Osteocyte (in vitro differentiated cells): Measurements from ENCODE around the gene HSD11B1. TPM values are rescaled to one million over a fixed set of nuclear protein-coding genes. Genes with fewer than 3 reads are reported as not detected.
"Not testable (repeated sequence)": the region's sequence is repeated elsewhere in the genome, so short reads cannot be mapped to it uniquely, and the experiment has no call there.

Experiments used
- DNase-seq: peaks from one replicate; pipeline ENCODE4 v3.0.0; 2021; ENCODE audit warnings: mixed read lengths; ENCODE audit not compliant: unreplicated experiment; ENCODE audit errors: extremely low spot score
- H3K27ac Mint-ChIP-seq: one replicate; pipeline ENCODE4 v1.8.0; 2021; ENCODE audit warnings: mild to moderate bottlenecking, mixed read lengths; ENCODE audit not compliant: unreplicated experiment
- H3K27me3 Mint-ChIP-seq: one replicate; pipeline ENCODE4 v1.8.0; 2021; ENCODE audit warnings: mixed read lengths; ENCODE audit not compliant: unreplicated experiment
- H3K36me3 Mint-ChIP-seq: one replicate; pipeline ENCODE4 v1.8.0; 2021; ENCODE audit warnings: mixed read lengths; ENCODE audit not compliant: unreplicated experiment
- H3K4me1 Mint-ChIP-seq: one replicate; pipeline ENCODE4 v1.8.0; 2021; ENCODE audit warnings: mixed read lengths; ENCODE audit not compliant: unreplicated experiment
- H3K4me3 Mint-ChIP-seq: one replicate; pipeline ENCODE4 v1.8.0; 2021; ENCODE audit warnings: mild to moderate bottlenecking, moderate library complexity, mixed read lengths; ENCODE audit not compliant: unreplicated experiment
- H3K9me3 Mint-ChIP-seq: one replicate; pipeline ENCODE4 v1.8.0; 2021; ENCODE audit warnings: mixed read lengths; ENCODE audit not compliant: unreplicated experiment
- total RNA-seq: library from RNA; stranded (reverse); gene quantifications from 2 replicates; pipeline ENCODE4 v1.2.1, GENCODE V29; 2021
- TF ChIP-seq, protein P1 (sequence below): fragments of 200-600 bp; sonication (generic); IDR thresholded peaks from 2 replicates; pipeline ENCODE4 v1.5.0; 2021; ENCODE audit warnings: antibody characterized with exemption, mild to moderate bottlenecking, moderate library complexity

HSD11B1 gene
- total RNA-seq, 1 donor from 2014 or later = not detected

DNA sequence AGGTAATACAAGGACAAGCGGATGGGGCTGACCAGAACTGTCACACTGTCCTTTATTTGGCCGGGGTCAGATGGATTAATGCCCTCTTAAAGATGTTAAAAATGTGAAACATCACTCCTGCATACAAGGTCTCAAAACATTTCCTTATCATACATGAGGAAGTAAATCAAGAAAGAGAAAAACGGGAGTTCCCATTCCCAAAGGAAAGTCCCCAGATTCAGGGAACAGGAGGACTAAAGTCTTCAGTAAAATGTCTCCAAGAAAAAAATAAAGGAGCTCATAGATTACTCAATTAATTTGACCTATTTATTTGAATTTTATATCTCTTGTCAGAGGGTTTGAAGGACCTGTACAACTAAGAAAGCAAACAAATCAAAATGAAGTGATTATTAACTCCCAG, 13.4 kb upstream of the HSD11B1 start:
- no peaks in the 10 kb centered on the region for H3K9me3 Mint-ChIP-seq
- no peak overlapping the region for H3K4me3 Mint-ChIP-seq
- TF ChIP-seq, protein P1, sequence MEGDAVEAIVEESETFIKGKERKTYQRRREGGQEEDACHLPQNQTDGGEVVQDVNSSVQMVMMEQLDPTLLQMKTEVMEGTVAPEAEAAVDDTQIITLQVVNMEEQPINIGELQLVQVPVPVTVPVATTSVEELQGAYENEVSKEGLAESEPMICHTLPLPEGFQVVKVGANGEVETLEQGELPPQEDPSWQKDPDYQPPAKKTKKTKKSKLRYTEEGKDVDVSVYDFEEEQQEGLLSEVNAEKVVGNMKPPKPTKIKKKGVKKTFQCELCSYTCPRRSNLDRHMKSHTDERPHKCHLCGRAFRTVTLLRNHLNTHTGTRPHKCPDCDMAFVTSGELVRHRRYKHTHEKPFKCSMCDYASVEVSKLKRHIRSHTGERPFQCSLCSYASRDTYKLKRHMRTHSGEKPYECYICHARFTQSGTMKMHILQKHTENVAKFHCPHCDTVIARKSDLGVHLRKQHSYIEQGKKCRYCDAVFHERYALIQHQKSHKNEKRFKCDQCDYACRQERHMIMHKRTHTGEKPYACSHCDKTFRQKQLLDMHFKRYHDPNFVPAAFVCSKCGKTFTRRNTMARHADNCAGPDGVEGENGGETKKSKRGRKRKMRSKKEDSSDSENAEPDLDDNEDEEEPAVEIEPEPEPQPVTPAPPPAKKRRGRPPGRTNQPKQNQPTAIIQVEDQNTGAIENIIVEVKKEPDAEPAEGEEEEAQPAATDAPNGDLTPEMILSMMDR = no peak
- no peak for DNase-seq
- H3K27me3 Mint-ChIP-seq = peaks cover 65% of the 10 kb centered on the region
- no peak overlapping the region for H3K27ac Mint-ChIP-seq
- no peaks in the 10 kb centered on the region for H3K36me3 Mint-ChIP-seq
- H3K4me1 Mint-ChIP-seq = peaks cover 5% of the 10 kb centered on the region

DNA sequence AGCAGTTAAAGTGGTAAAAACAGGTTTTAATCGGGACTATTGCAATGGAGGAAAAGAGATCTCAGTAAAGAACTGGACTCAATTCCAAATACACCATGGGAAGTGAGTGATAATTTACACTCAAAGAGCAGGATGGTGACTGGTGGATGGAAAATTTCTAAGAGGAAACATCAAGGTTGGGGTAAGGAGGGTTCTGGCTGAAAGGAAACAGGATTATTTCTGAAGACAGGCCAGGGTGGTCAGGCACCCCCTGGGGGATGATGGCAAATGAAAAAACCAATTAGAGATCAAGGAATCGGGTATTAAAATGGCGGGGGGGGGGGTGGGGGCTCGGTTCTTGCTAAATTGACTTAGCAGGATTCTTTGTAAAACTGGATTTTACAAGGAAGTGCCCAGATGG, 12.3 kb upstream of the HSD11B1 start:
- Mint-ChIP-seq H3K4me3 (no peak overlapping the region), H3K36me3 (no peaks in the 10 kb centered on the region), H3K9me3 (no peaks in the 10 kb centered on the region), H3K4me1 (peaks cover 5% of the 10 kb centered on the region), H3K27me3 (peaks cover 66% of the 10 kb centered on the region), H3K27ac (no peak overlapping the region)
- no peak for DNase-seq
- TF ChIP-seq, protein P1 = no peak

DNA sequence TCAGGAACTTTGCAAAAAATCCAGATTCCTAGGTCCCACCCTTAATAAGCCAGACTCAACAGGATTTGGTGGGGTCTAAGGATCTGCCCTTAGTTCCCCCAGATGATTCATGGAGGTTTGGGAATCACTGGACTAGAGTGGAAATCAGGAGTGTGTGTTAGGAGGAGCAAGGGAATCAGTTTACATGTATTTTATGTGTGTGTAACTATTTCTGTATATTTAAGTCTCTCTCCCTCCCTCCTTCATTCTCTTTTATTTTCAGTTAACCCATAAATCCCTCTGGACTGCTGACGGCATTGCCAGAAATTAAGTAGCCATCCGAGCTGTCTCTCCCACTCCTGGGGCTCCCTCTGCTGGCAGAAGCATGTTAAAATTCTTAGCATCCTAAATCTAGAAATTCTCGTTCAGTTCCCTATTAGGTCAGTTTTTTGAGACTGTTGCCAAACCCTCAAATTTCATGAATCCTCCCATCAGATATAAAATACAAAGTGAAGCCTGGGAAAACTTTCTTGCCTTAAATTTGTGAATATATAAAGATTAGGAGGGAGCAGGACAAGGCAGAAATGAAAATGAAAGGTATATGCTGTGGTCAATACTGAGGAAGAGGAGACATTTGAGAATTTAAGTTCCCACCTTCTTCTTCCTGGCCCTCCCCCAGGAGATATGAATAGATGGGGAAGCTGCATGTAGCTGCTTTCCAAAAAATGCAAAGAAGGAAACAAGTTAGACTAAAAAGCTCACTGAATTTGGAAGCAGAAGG, 11.7 kb upstream of the HSD11B1 start:
- H3K4me1 Mint-ChIP-seq = peaks cover 5% of the 10 kb centered on the region
- peak; percentile 89 for DNase-seq
- TF ChIP-seq, protein P1 = peak; percentile 93
- H3K36me3 Mint-ChIP-seq = no peaks in the 10 kb centered on the region
- no peaks in the 10 kb centered on the region for H3K9me3 Mint-ChIP-seq
- peaks cover 61% of the 10 kb centered on the region for H3K27me3 Mint-ChIP-seq
- no peak overlapping the region for H3K4me3 Mint-ChIP-seq
- no peak overlapping the region for H3K27ac Mint-ChIP-seq

DNA sequence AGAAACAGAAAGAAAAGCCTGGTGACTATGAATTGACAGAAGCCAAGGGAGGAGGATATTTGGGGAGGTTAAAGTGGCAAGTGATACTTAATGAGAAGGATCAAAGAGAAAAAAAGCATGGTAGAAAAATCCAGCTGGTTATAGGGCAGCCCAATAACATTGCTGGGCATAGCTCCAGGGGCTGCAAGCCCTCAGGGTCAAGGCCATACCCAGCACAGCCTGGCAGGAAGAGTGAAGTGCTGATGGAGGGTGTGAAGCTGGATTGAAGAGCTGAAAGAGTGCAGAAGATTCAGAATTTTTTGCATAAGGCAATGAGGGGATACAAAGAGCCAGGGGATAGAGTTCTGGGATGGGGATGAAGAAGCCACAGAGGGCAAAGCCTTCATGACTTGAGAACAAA, 8.0 kb upstream of the HSD11B1 start:
- Mint-ChIP-seq H3K27ac (no peak overlapping the region), H3K9me3 (no peaks in the 10 kb centered on the region), H3K4me3 (no peak overlapping the region), H3K36me3 (no peaks in the 10 kb centered on the region), H3K4me1 (peaks cover 3% of the 10 kb centered on the region), H3K27me3 (peaks cover 70% of the 10 kb centered on the region)
- DNase-seq = no peak
- TF ChIP-seq, protein P1 = no peak

DNA sequence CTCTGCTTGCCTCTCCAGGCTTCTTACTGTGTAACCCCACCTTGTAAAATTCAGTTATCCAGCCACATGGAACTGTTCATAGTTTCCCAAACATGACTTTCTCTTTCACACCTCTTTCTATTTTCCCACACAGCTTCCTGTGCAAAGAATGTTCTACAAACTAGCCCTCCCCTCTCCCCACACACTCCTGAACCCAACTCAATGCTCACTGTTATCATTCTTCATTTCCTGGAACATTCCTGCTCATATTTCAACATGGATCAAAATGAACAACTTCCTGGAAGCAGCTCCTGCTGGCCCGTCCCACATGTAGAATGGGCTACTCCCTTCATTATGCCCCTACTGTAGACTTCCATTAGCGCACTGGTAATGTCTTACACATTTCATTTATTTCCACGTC, 7.5 kb upstream of the HSD11B1 start:
- Mint-ChIP-seq H3K4me1 (peaks cover 3% of the 10 kb centered on the region), H3K27ac (no peak overlapping the region), H3K27me3 (peaks cover 74% of the 10 kb centered on the region), H3K4me3 (no peak overlapping the region), H3K9me3 (no peaks in the 10 kb centered on the region), H3K36me3 (no peaks in the 10 kb centered on the region)
- DNase-seq = no peak
- TF ChIP-seq, protein P1 = no peak

DNA sequence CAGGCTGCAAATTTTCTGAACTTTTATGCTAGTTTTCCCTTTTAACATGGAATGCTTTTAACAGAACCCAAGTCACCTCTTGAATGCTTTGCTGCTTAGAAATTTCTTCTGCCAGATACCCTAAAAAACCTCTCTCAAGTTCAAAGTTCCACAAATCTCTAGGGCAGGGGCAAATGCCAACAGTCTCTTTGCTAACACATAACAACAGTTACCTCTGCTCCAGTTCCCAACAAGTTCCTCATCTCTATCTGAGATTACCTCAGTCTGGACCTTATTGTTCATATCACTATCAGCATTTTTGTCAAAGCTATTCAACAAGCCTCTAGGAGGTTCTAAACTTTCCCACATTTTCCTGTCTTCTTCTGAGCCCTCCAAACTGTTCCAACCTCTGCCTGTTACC, 4.0 kb upstream of the HSD11B1 start:
- H3K4me3 Mint-ChIP-seq, H3K27ac Mint-ChIP-seq, H3K36me3 Mint-ChIP-seq, H3K4me1 Mint-ChIP-seq, H3K9me3 Mint-ChIP-seq, DNase-seq: not testable (repeated sequence)
- peaks cover 66% of the 10 kb centered on the region for H3K27me3 Mint-ChIP-seq
